PFSK-1 (cell line): ENCODE measurements around the gene MYO10.

Source experiments
- POLR2AphosphoS5 ChIP-seq: IDR thresholded peaks from 2 replicates; pipeline ENCODE4 v1.6.1; 2012; ENCODE audit warnings: low read depth, mild to moderate bottlenecking, control low read depth, low read length, moderate library complexity
- REST ChIP-seq, 2 experiments: IDR thresholded peaks; 2 replicates each; pipeline versions ENCODE4 v1.6.1 to v1.8.0; 2011 to 2012; ENCODE audit warnings: low read depth in 2 of 2, low read length in 2 of 2, control low read depth in 1 of 2, inconsistent platforms in 1 of 2, mild to moderate bottlenecking in 1 of 2, moderate library complexity in 1 of 2; ENCODE audit not compliant: insufficient read depth in 1 of 2

GRCh38 chr5:16777432-16777831 lies 158.7 kb downstream of the MYO10 start:
- TF ChIP-seq POLR2AphosphoS5 (no peak), REST (IDR thresholded peaks at IDR 0.05; ENCODE audit: insufficient read depth in 1 of 2, low read depth in 2 of 2, low read length in 2 of 2) (no peak)
